ENCODE data around the gene ZNF609. TPM values are rescaled to one million over a fixed set of nuclear protein-coding genes. Genes with fewer than 3 reads are reported as not detected.

The ZNF609 gene
- total and polyA plus RNA-seq, 2 of the 13 experiments (the other 11 are each of a cell fraction or from before 2014, with no cell fraction given) = 8.9 to 9.9 TPM

- Histone ChIP-seq H3K79me2 (ENCODE audit: insufficient read depth, low read length) (peaks cover 10% of the 10 kb centered on the region), H3K9me3 (ENCODE audit: low read length) (no peaks in the 10 kb centered on the region), H3K9ac (ENCODE audit: insufficient read depth, low read depth, low read length) (no peak overlapping the region), H3K4me3 (replicated peaks in 1 of 3; ENCODE audit: insufficient read depth in 1 of 3, low read depth in 2 of 3, low read length in 3 of 3) (no peak overlapping the region), H3K36me3 (replicated peaks in 1 of 2; ENCODE audit: control insufficient read depth in 1 of 2, insufficient read depth in 2 of 2, low read length in 2 of 2) (peaks cover 20 to 41% of the 10 kb centered on the region in 2 experiments), H2AFZ (ENCODE audit: low read length) (no peak overlapping the region), H3K27me3 (ENCODE audit: control insufficient read depth in 1 of 2, insufficient read depth in 2 of 2, low read length in 2 of 2) (no peaks in the 10 kb centered on the region), H3K4me2 (ENCODE audit: low read depth, low read length) (no peak overlapping the region), H4K20me1 (ENCODE audit: insufficient read depth, low read length) (no peaks in the 10 kb centered on the region), H3K4me1 (ENCODE audit: insufficient read depth, low read length) (peaks cover 23% of the 10 kb centered on the region), H3K27ac (ENCODE audit: extremely low read length, insufficient read depth, low read length) (no peak overlapping the region)
- FAIRE-seq (no peak), DNase-seq (ENCODE audit: low spot score) (no peak), ATAC-seq (no peak)
- WGBS (ENCODE audit: low lambda C conversion rate) = 94% methylated on average over 2 of the region's 2 CpGs
- TF ChIP-seq HNRNPH1 (optimal IDR thresholded peaks at IDR 0.05; ENCODE audit: low read depth, low read length) = no peak
- TF ChIP-seq ZSCAN9 (CRISPR knock-in tag; IDR thresholded peaks at IDR 0.05; ENCODE audit: borderline replicate concordance) = no peak
- no peak for TF ChIP-seq ARNT (IDR thresholded peaks at IDR 0.05)
- no peak for TF ChIP-seq ESRRA (CRISPR knock-in tag; IDR thresholded peaks at IDR 0.05; ENCODE audit: low read depth)
- TF ChIP-seq SATB2 (CRISPR knock-in tag; IDR thresholded peaks at IDR 0.05) = no peak
- no peak for TF ChIP-seq ATF3 (CRISPR knock-in tag; IDR thresholded peaks at IDR 0.05)
- no peak for TF ChIP-seq ZNF703 (CRISPR knock-in tag; IDR thresholded peaks at IDR 0.05; ENCODE audit: borderline replicate concordance)
- TF ChIP-seq ZSCAN29 (CRISPR knock-in tag; conservative IDR thresholded peaks at IDR 0.05) = no peak
- no peak for TF ChIP-seq TBL1XR1 (IDR thresholded peaks at IDR 0.05; ENCODE audit: borderline replicate concordance, low read length, partially characterized antibody)
- no peak for TF ChIP-seq EHMT2 (IDR thresholded peaks at IDR 0.05; ENCODE audit: borderline replicate concordance, low read depth, low read length)
- TF ChIP-seq, protein P1, sequence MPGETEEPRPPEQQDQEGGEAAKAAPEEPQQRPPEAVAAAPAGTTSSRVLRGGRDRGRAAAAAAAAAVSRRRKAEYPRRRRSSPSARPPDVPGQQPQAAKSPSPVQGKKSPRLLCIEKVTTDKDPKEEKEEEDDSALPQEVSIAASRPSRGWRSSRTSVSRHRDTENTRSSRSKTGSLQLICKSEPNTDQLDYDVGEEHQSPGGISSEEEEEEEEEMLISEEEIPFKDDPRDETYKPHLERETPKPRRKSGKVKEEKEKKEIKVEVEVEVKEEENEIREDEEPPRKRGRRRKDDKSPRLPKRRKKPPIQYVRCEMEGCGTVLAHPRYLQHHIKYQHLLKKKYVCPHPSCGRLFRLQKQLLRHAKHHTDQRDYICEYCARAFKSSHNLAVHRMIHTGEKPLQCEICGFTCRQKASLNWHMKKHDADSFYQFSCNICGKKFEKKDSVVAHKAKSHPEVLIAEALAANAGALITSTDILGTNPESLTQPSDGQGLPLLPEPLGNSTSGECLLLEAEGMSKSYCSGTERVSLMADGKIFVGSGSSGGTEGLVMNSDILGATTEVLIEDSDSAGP (CRISPR knock-in tag; IDR thresholded peaks at IDR 0.05; ENCODE audit: borderline replicate concordance) = no peak
- TF ChIP-seq XRCC5 (optimal IDR thresholded peaks at IDR 0.05; ENCODE audit: low read length) = no peak
- TF ChIP-seq ZBTB7B (CRISPR knock-in tag; IDR thresholded peaks at IDR 0.05) = no peak
- in situ Hi-C loops (cut with HindIII; ENCODE audit: extremely low pct_ligation_motif_present, low pct_unique_long_range_greater_than_20kb) = no loop called here
- BruUV-seq (replicated peaks) = no TSS peak
- ChIA-PET POLR2A (no interaction called here), CTCF (ENCODE audit: low intra/inter-chr PET ratio, low total read pairs) (no interaction called here)
- intact Hi-C loops (cut with micrococcal nuclease; ENCODE audit: unreplicated experiment) = no loop called here
Observed at GRCh38 chr15:64502151-64502550, 41.8 kb downstream of the ZNF609 start.
